DMS 273 (cell line): ENCODE measurements around the gene BLOC1S3.

Experiments
- DNase-seq: peaks from one replicate; lab custom pipeline; 2025; ENCODE audit not compliant: unreplicated experiment; lab: John Stamatoyannopoulos, UW

The BLOC1S3 gene

GRCh38 chr19:45180936-45181335 lies 2.4 kb downstream of the BLOC1S3 start:
- no peak for DNase-seq

- DNase-seq = no peak
These were observed 4.2 kb downstream of the BLOC1S3 start for GRCh38 chr19:45182758-45183157.

- no peak for DNase-seq
These were observed 5.5 kb downstream of the BLOC1S3 start for GRCh38 chr19:45184115-45184514.

GRCh38 chr19:45186509-45187334 lies 8.1 kb downstream of the BLOC1S3 start:
- DNase-seq = no peak

GRCh38 chr19:45187421-45188100 lies 9.0 kb downstream of the BLOC1S3 start:
- peak; percentile 69 for DNase-seq

- no peak for DNase-seq
These were observed 11.4 kb downstream of the BLOC1S3 start for GRCh38 chr19:45189971-45190370.

GRCh38 chr19:45191375-45191774 lies 12.8 kb downstream of the BLOC1S3 start:
- no peak for DNase-seq

GRCh38 chr19:45195764-45196163 lies 17.2 kb downstream of the BLOC1S3 start:
- DNase-seq = peak; percentile 31

- peak; percentile 58 for DNase-seq
These were observed 22.0 kb downstream of the BLOC1S3 start for GRCh38 chr19:45200568-45200967.

- DNase-seq = no peak
These were observed 24.1 kb downstream of the BLOC1S3 start for GRCh38 chr19:45202637-45203036.

- no peak for DNase-seq
These were observed 27.2 kb downstream of the BLOC1S3 start for GRCh38 chr19:45205810-45206209.

GRCh38 chr19:45206328-45206727 lies 27.7 kb downstream of the BLOC1S3 start:
- DNase-seq = no peak

- no peak for DNase-seq
These were observed 33.3 kb downstream of the BLOC1S3 start for GRCh38 chr19:45211751-45212381.

- no peak for DNase-seq
These were observed 34.4 kb downstream of the BLOC1S3 start for GRCh38 chr19:45213031-45213430.

GRCh38 chr19:45215391-45216191 lies 37.0 kb downstream of the BLOC1S3 start:
- peak; percentile 31 for DNase-seq

- no peak for DNase-seq
These were observed 38.1 kb downstream of the BLOC1S3 start for GRCh38 chr19:45216667-45217066.

GRCh38 chr19:45217193-45217956 lies 38.8 kb downstream of the BLOC1S3 start:
- DNase-seq = peak; percentile 32

GRCh38 chr19:45217957-45218334 lies 39.4 kb downstream of the BLOC1S3 start:
- no peak for DNase-seq

- DNase-seq = no peak
These were observed 39.8 kb downstream of the BLOC1S3 start for GRCh38 chr19:45218426-45218825.
